Measurements from ENCODE around the gene TSHZ2. TPM values are rescaled to one million over a fixed set of nuclear protein-coding genes. Genes with fewer than 3 reads are reported as not detected.

Gene TSHZ2
- total and polyA plus RNA-seq, 2 experiments from 2014 or later: 1.1 to 5.2 TPM

GRCh38 chr20:53301869-53302268 is 329.7 kb downstream of the TSHZ2 start:
- H3K9me2 ChIP-seq (replicated peaks; ENCODE audit: insufficient read depth): no peaks in the 10 kb centered on the region
- H3K79me2 ChIP-seq: no peaks in the 10 kb centered on the region
- H3K27me3 ChIP-seq: no peaks in the 10 kb centered on the region
- TF ChIP-seq EZH2phosphoT487 (IDR thresholded peaks at IDR 0.05; ENCODE audit: low read depth, severe bottlenecking, unreplicated experiment) (no peak), EZH2 (IDR thresholded peaks at IDR 0.05; ENCODE audit: borderline replicate concordance) (no peak), CTCF (IDR thresholded peaks at IDR 0.05; ENCODE audit: poor library complexity) (no peak)
- no peaks in the 10 kb centered on the region for H3K9me3 ChIP-seq (ENCODE audit: low read depth)
- H3K4me2 ChIP-seq: no peak overlapping the region
- DNase-seq (ENCODE audit: low spot score): no peak
- H3K4me3 ChIP-seq: no peak overlapping the region
- H3K27ac ChIP-seq: no peak overlapping the region
- H3K36me3 ChIP-seq (replicated peaks; ENCODE audit: insufficient read depth, low read depth): no peaks in the 10 kb centered on the region
- no peak overlapping the region for H2AFZ ChIP-seq
- WGBS (ENCODE audit: low lambda C conversion rate, missing lambda C conversion rate): 98% methylated on average over 13 of the region's 13 CpGs
- H3K4me1 ChIP-seq (ENCODE audit: insufficient read depth): peaks cover 17% of the 10 kb centered on the region
- H4K20me1 ChIP-seq (ENCODE audit: insufficient read depth, poor library complexity, severe bottlenecking): no peaks in the 10 kb centered on the region

DNA sequence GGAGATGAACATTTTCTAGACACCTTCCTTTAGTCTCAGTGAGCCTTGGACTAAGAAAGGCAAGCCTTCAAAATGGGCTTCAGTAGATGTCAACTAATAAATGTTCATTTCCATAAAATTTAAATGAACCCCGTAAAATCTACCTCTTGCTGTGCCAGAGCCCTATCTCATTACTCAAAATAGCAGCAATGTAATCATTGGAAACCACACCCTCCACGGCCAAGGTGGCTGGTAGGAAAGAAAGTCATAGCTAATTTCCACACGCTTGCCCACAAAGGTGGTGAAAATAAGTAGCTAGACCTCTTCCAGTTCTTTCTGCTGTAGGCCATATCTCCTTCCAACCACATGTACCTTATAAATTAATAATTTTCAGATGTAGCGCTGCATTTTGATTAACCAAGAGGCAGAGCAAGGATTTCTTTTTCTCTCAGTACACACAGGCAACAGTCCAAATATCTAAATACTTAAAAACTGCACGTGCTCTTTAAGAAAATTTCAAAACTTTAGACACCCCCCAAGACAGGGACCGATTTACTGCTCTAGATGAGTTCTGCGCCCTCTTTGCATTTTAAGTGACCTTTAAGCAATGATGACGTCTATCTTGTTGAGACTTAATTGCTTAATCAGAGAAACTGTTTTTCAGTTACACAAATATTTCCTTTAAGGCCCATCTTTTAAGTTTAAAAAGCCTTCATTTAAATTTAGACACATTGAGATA is 330.7 kb downstream of the TSHZ2 start:
- no peaks in the 10 kb centered on the region for H3K9me2 ChIP-seq (replicated peaks; ENCODE audit: insufficient read depth)
- no peak overlapping the region for H3K4me3 ChIP-seq
- 77% methylated on average over 8 of the region's 8 CpGs for WGBS (ENCODE audit: low lambda C conversion rate, missing lambda C conversion rate)
- H3K79me2 ChIP-seq: no peaks in the 10 kb centered on the region
- TF ChIP-seq EZH2 (IDR thresholded peaks at IDR 0.05; ENCODE audit: borderline replicate concordance): no peak
- no peak for TF ChIP-seq CTCF (IDR thresholded peaks at IDR 0.05; ENCODE audit: poor library complexity)
- TF ChIP-seq EZH2phosphoT487 (IDR thresholded peaks at IDR 0.05; ENCODE audit: low read depth, severe bottlenecking, unreplicated experiment): no peak
- no peaks in the 10 kb centered on the region for H3K27me3 ChIP-seq
- no peak overlapping the region for H3K4me2 ChIP-seq
- H3K9me3 ChIP-seq (ENCODE audit: low read depth): no peaks in the 10 kb centered on the region
- DNase-seq (ENCODE audit: low spot score): no peak
- no peak overlapping the region for H2AFZ ChIP-seq
- H4K20me1 ChIP-seq (ENCODE audit: insufficient read depth, poor library complexity, severe bottlenecking): no peaks in the 10 kb centered on the region
- no peak overlapping the region for H3K27ac ChIP-seq
- no peaks in the 10 kb centered on the region for H3K36me3 ChIP-seq (replicated peaks; ENCODE audit: insufficient read depth, low read depth)
- H3K4me1 ChIP-seq (ENCODE audit: insufficient read depth): peaks cover 17% of the 10 kb centered on the region

DNA sequence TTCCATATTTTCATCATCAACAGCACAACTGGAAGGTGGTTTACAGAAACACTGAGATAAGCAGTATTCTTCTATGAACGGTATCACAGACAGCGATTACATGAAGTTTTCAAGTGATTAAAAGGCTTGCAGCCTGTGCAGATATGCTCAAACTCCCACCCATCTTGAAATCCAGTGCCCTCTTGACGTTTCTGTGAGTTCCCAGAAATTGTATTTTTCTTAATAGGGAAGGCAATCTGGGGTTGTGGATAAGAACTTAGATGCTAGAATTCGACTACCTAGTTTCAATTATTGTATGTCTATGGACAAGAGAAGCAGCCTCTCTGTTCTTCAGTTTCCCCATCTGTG is 331.2 kb downstream of the TSHZ2 start:
- Histone ChIP-seq H3K9me3 (ENCODE audit: low read depth) (no peaks in the 10 kb centered on the region), H3K4me2 (no peak overlapping the region), H3K27ac (no peak overlapping the region), H3K9me2 (replicated peaks; ENCODE audit: insufficient read depth) (no peaks in the 10 kb centered on the region), H2AFZ (no peak overlapping the region), H3K27me3 (no peaks in the 10 kb centered on the region), H3K36me3 (replicated peaks; ENCODE audit: insufficient read depth, low read depth) (no peaks in the 10 kb centered on the region), H4K20me1 (ENCODE audit: insufficient read depth, poor library complexity, severe bottlenecking) (no peaks in the 10 kb centered on the region), H3K4me3 (no peak overlapping the region), H3K79me2 (no peaks in the 10 kb centered on the region), H3K4me1 (ENCODE audit: insufficient read depth) (peaks cover 17% of the 10 kb centered on the region)
- DNase-seq (ENCODE audit: low spot score): no peak
- 54% methylated on average over 4 of the region's 4 CpGs for WGBS (ENCODE audit: low lambda C conversion rate, missing lambda C conversion rate)
- no peak for TF ChIP-seq EZH2 (IDR thresholded peaks at IDR 0.05; ENCODE audit: borderline replicate concordance)
- TF ChIP-seq CTCF (IDR thresholded peaks at IDR 0.05; ENCODE audit: poor library complexity): no peak
